H1 (cell line): ENCODE results near the gene TMEM212. TPM values are rescaled to one million over a fixed set of nuclear protein-coding genes. Genes with fewer than 3 reads are reported as not detected.

Experiments
- BACH1 ChIP-seq: IDR thresholded peaks from 2 replicates; pipeline ENCODE4 v1.6.1; 2012; ENCODE audit warnings: low read length, improper control_type of control experiment
- EP300 ChIP-seq, 2 experiments: IDR thresholded peaks; 1 replicate in 1 of 2; 2 replicates in 1 of 2; pipeline ENCODE4 v1.6.1; 2011 to 2012; ENCODE audit warnings: low read depth in 2 of 2, low read length in 2 of 2, mild to moderate bottlenecking in 2 of 2, borderline replicate concordance in 1 of 2, inconsistent platforms in 1 of 2, moderate library complexity in 1 of 2
- polyA plus RNA-seq, 7 experiments: library from polyadenylated mRNA; depleted of rRNA in 3 of 7; stranded (reverse) in 5 of 7; unstranded in 2 of 7; fragments of >200 nt in 5 of 7; fragments of 200-250 nt in 2 of 7; gene quantifications; 1 replicate in 5 of 7; 2 replicates in 1 of 7; 4 replicates in 1 of 7; pipeline versions ENCODE4 v1.2.1 to v1.2.3, GENCODE V29; 2011 to 2013; ENCODE audit warnings: missing spikeins in 2 of 7, mixed read lengths in 2 of 7
- total RNA-seq: library from RNA; stranded (reverse); fragmentation: NEBNext Ultra II Directional; extraction: Animal tissue kit (Norgen Biotek cat#: 25700); gene quantifications from 2 replicates; pipeline ENCODE4 v1.2.1, GENCODE V29; 2021
- TF ChIP-seq, protein P1 (sequence below): IDR thresholded peaks from 2 replicates; pipeline ENCODE4 v1.6.1; 2011; ENCODE audit warnings: low read length, improper control_type of control experiment

Gene TMEM212
- total and polyA plus RNA-seq, 2 of the 8 experiments (the other 6 are each of a cell fraction or from before 2014, with no cell fraction given), result not detected

DNA sequence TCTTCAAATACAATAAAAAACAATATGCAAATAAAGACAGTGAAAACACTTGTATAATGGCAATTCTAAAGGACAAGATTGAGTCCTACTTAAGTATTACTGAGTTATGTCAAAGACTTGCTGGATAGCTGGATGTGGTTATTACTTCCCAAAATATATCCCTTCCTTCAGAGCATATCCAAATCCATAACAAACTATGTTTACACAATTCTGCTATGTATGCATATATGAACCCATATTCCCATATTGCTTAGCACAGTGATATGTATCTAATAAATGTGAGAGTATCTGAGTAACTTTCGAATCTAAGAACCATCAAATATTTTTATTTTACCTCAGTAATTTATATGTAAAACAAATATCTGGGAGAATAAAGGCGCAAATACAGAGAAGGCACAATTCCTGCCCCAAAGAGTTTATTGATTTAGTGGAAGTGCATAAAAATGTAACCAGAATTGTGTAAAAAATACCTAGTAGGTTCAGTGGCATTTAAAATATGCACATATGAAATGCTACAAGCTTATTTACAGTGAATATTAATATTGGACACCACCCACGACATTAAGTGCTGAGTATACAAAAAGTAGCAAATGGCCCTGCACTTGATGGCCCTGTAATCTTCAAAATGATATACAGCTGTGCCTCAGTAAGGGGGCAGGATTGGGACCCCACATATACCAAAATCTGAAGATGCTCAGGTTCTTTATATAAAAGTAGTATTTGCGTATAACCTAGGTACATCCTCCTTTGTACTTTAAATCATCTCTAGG, 37.1 kb downstream of the TMEM212 start (continued):
- no peak for TF ChIP-seq EP300 (IDR thresholded peaks at IDR 0.05; ENCODE audit: borderline replicate concordance in 1 of 2, low read depth in 2 of 2, low read length in 2 of 2)
- TF ChIP-seq, protein P1, sequence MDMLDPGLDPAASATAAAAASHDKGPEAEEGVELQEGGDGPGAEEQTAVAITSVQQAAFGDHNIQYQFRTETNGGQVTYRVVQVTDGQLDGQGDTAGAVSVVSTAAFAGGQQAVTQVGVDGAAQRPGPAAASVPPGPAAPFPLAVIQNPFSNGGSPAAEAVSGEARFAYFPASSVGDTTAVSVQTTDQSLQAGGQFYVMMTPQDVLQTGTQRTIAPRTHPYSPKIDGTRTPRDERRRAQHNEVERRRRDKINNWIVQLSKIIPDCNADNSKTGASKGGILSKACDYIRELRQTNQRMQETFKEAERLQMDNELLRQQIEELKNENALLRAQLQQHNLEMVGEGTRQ, result no peak
- no peak for TF ChIP-seq BACH1
